Adrenal gland (tissue), 12 donors: Measurements from ENCODE around the gene NRDE2. TPM values are rescaled to one million over a fixed set of nuclear protein-coding genes. Genes with fewer than 3 reads are reported as not detected.

Source experiments
- DNase-seq, 7 donors: peaks; one replicate each; pipeline ENCODE4 v3.0.0-alpha.2; 2019 to 2020
- H3K27ac ChIP-seq, 5 donors: fragments of 200-600 bp; sonication (generic) in 4 of 5; 1 replicate in 3 of 5; 2 replicates in 2 of 5; pipeline versions ENCODE4 v1.5.1 to v1.8.0; 2016 to 2020; ENCODE audit warnings: mild to moderate bottlenecking in 1 of 5
- H3K27me3 ChIP-seq: fragments of 200-600 bp; 2 replicates; pipeline ENCODE4 v1.8.0; 2021
- H3K36me3 ChIP-seq, 2 donors: fragments of 200-600 bp; replicated peaks in 1 of 2; 1 replicate in 1 of 2; 2 replicates in 1 of 2; pipeline versions ENCODE4 v1.5.1 to v1.8.0; 2018 to 2022
- H3K4me1 ChIP-seq, 2 donors: fragments of 200-600 bp; replicated peaks in 1 of 2; 1 replicate in 1 of 2; 2 replicates in 1 of 2; pipeline versions ENCODE4 v1.5.1 to v1.8.0; 2018 to 2021
- H3K4me3 ChIP-seq, 4 donors: fragments of 200-600 bp; sonication (generic) in 3 of 4; one replicate each; pipeline ENCODE4 v1.5.1; 2016 to 2018
- H3K9me3 ChIP-seq, 3 donors: fragments of 200-600 bp; sonication (generic) in 1 of 3; replicated peaks in 1 of 3; 1 replicate in 2 of 3; 2 replicates in 1 of 3; pipeline versions ENCODE4 v1.5.1 to v1.8.0; 2016 to 2021
- CTCF ChIP-seq, 6 experiments: fragments of 450-650 bp in 4 of 6; fragments of 200-600 bp in 2 of 6; sonication (generic) in 1 of 6; IDR thresholded peaks; 1 replicate in 5 of 6; 2 replicates in 1 of 6; pipeline versions ENCODE4 v1.5.1 to v1.8.0; 2016 to 2021; ENCODE audit warnings: antibody characterized with exemption in 6 of 6, mild to moderate bottlenecking in 2 of 6, moderate library complexity in 1 of 6
- POLR2A ChIP-seq, 2 donors: fragments of 450-650 bp; IDR thresholded peaks; one replicate each; pipeline ENCODE4 v1.6.1; 2017; ENCODE audit warnings: antibody characterized with exemption in 2 of 2, mild to moderate bottlenecking in 2 of 2, moderate library complexity in 1 of 2
- WGBS, 4 donors: extraction: QIAGEN DNeasy Blood & Tissue Kit in 2 of 4; methylation state at CpG; one replicate each; pipeline versions ENCODE4 v1.1.5 to v1.1.7; 2013 to 2017; 5-methylcytosine and 5-hydroxymethylcytosine counted together
- intact Hi-C, 2 donors: fragments of 100-400 bp; cut with DNase I; formaldehyde crosslinking; loops; one replicate each; pipeline versions ENCODE4 v1.14.1 to v1.15.0; 2022 to 2023
- polyA plus RNA-seq, 3 donors: library from polyadenylated mRNA; stranded (reverse); fragments of 200-250 nt in 2 of 3; fragments of 350-450 nt in 1 of 3; fragmentation: Illumina TruSeq in 1 of 3; extraction: RNeasy Lipid Tissue Mini Kit (QIAGEN cat#74804) in 1 of 3; gene quantifications; one replicate each; pipeline ENCODE4 v1.2.3, GENCODE V29; 2013 to 2014
- total RNA-seq, 9 donors: library from RNA; depleted of rRNA in 4 of 9; stranded (reverse); fragments of >200 nt in 4 of 9; fragments of 120-200 nt in 1 of 9; fragmentation: NEBNext Ultra II Directional in 1 of 9; extraction: Animal tissue kit (Norgen Biotek cat#: 25700) in 1 of 9; gene quantifications; one replicate each; pipeline versions ENCODE4 v1.1.0 to v1.2.4, GENCODE V29; 2013 to 2023
- donor health status: healthy with polysubstance abuse.
- donor health status: Bipolar disorder and iron deficiency.
- donor health status: DM: yes; HTN: yes; CAD: no.
- donor health status: DM: no; HTN: no; CAD: no.
- donor health status: DM: no; HTN: no; CAD: no.
- donor health status: DM: yes; HTN: yes; CAD: no.

Gene NRDE2
- total and polyA plus RNA-seq, 12 donors: 9.2 to 25.6 (median 16.4) TPM

- intact Hi-C loops: no loop called here
Observed at GRCh38 chr14:90379106-90379505, 47.4 kb upstream of the NRDE2 start.

GRCh38 chr14:90378249-90378648 lies 46.5 kb upstream of the NRDE2 start:
- Histone ChIP-seq H3K4me3 (no peak overlapping the region), H3K27me3 (no peaks in the 10 kb centered on the region), H3K27ac (no peak overlapping the region), H3K36me3 (no peaks in the 10 kb centered on the region), H3K4me1 (peaks cover 8 to 16% of the 10 kb centered on the region in 2 donors), H3K9me3 (no peaks in the 10 kb centered on the region)
- intact Hi-C loops: no loop called here
- DNase-seq: no peak
- 80 to 89% (median 85%) methylated on average over 6 of the region's 6 CpGs for WGBS, 4 donors
- no peak for TF ChIP-seq POLR2A (IDR thresholded peaks at IDR 0.05)
- TF ChIP-seq CTCF (IDR thresholded peaks at IDR 0.05): no peak

More at GRCh38 chr14:90379106-90379505, 47.4 kb upstream of the NRDE2 start:
- WGBS, 4 donors: 73 to 86% (median 75%) methylated on average over 2 of the region's 2 CpGs
- Histone ChIP-seq H3K4me1 (peaks cover 10 to 23% of the 10 kb centered on the region in 2 donors), H3K9me3 (no peaks in the 10 kb centered on the region), H3K4me3 (no peak overlapping the region), H3K27ac (no peak overlapping the region), H3K36me3 (no peaks in the 10 kb centered on the region), H3K27me3 (no peaks in the 10 kb centered on the region)
- no peak for TF ChIP-seq POLR2A (IDR thresholded peaks at IDR 0.05)
- TF ChIP-seq CTCF (IDR thresholded peaks at IDR 0.05): no peak
- no peak for DNase-seq

- no peak overlapping the region for H3K27ac ChIP-seq
Observed at GRCh38 chr14:90375934-90376333, 44.2 kb upstream of the NRDE2 start.

GRCh38 chr14:90374813-90375212 lies 43.1 kb upstream of the NRDE2 start:
- intact Hi-C loops: no loop called here
- 89 to 91% (median 90%) methylated on average over 4 of the region's 4 CpGs for WGBS, 4 donors

More at GRCh38 chr14:90375934-90376333, 44.2 kb upstream of the NRDE2 start:
- WGBS, 4 donors: 74 to 90% (median 83%) methylated on average over 4 of the region's 4 CpGs
- no peaks in the 10 kb centered on the region for H3K36me3 ChIP-seq
- no peak overlapping the region for H3K4me3 ChIP-seq
- no peaks in the 10 kb centered on the region for H3K9me3 ChIP-seq
- no peaks in the 10 kb centered on the region for H3K27me3 ChIP-seq
- intact Hi-C loops: no loop called here
- DNase-seq: no peak
- TF ChIP-seq CTCF (IDR thresholded peaks at IDR 0.05): no peak
- peaks cover 0 to 2% of the 10 kb centered on the region in 2 donors for H3K4me1 ChIP-seq

More at GRCh38 chr14:90374813-90375212, 43.1 kb upstream of the NRDE2 start:
- Histone ChIP-seq H3K27me3 (no peaks in the 10 kb centered on the region), H3K36me3 (no peaks in the 10 kb centered on the region), H3K4me1 (no peaks in the 10 kb centered on the region), H3K4me3 (no peak overlapping the region), H3K27ac (no peak overlapping the region), H3K9me3 (no peaks in the 10 kb centered on the region)
- DNase-seq: no peak
- TF ChIP-seq POLR2A (IDR thresholded peaks at IDR 0.05): no peak
- TF ChIP-seq CTCF (IDR thresholded peaks at IDR 0.05): no peak
